Esophagus muscularis mucosa (tissue), 4 donors: Measurements from ENCODE around the gene DDX24. TPM values are rescaled to one million over a fixed set of nuclear protein-coding genes. Genes with fewer than 3 reads are reported as not detected.

ENCODE experiments used
- DNase-seq: peaks from one replicate; pipeline ENCODE4 v3.0.0-alpha.2; 2017; ENCODE audit errors: extremely low spot score
- H3K27ac ChIP-seq, 4 donors: fragments of 200-600 bp; sonication (generic); replicated peaks in 1 of 4; 1 replicate in 3 of 4; 2 replicates in 1 of 4; pipeline ENCODE4 v1.5.1; 2016 to 2019; ENCODE audit warnings: mild to moderate bottlenecking in 1 of 4
- H3K27me3 ChIP-seq, 4 donors: fragments of 200-600 bp; sonication (generic); one replicate each; pipeline versions ENCODE4 v1.5.1 to v1.6.0; 2016 to 2019
- H3K36me3 ChIP-seq, 4 donors: fragments of 200-600 bp; sonication (generic); one replicate each; pipeline ENCODE4 v1.5.1; 2016 to 2019
- H3K4me1 ChIP-seq, 4 donors: fragments of 200-600 bp; sonication (generic); one replicate each; pipeline ENCODE4 v1.5.1; 2016 to 2019
- H3K4me3 ChIP-seq, 4 donors: fragments of 200-600 bp; sonication (generic); 1 replicate in 2 of 4; 2 replicates in 2 of 4; pipeline ENCODE4 v1.5.1; 2016 to 2019; ENCODE audit warnings: mild to moderate bottlenecking in 4 of 4, moderate library complexity in 1 of 4
- H3K9me3 ChIP-seq, 4 donors: fragments of 200-600 bp; sonication (generic); 1 replicate in 3 of 4; 2 replicates in 1 of 4; pipeline ENCODE4 v1.5.1; 2016 to 2019
- EP300 ChIP-seq: sonication (generic); formaldehyde crosslinking; IDR thresholded peaks from one replicate; pipeline ENCODE4 v1.6.1; 2017; ENCODE audit warnings: antibody characterized with exemption
- POLR2A ChIP-seq: fragments of 450-650 bp; IDR thresholded peaks from one replicate; pipeline ENCODE4 v1.6.1; 2017; ENCODE audit warnings: antibody characterized with exemption, moderate library complexity, mild to moderate bottlenecking, low read depth
- POLR2AphosphoS5 ChIP-seq, 2 donors: sonication (generic); formaldehyde crosslinking; IDR thresholded peaks; one replicate each; pipeline ENCODE4 v1.6.1; 2017; ENCODE audit warnings: antibody characterized with exemption in 2 of 2
- WGBS: methylation state at CpG from one replicate; pipeline ENCODE4 v1.1.5; 2018; 5-methylcytosine and 5-hydroxymethylcytosine counted together
- intact Hi-C: fragments of 100-400 bp; cut with DNase I; formaldehyde crosslinking; loops from one replicate; pipeline ENCODE4 v1.15.1; 2023
- total RNA-seq, 4 donors: library from RNA; depleted of rRNA; stranded (reverse); fragments of >200 nt; gene quantifications; one replicate each; pipeline versions ENCODE4 v1.1.0 to v1.2.1, GENCODE V29; 2016
- TF ChIP-seq, protein P1 (sequence below), 3 experiments: fragments of 200-600 bp in 2 of 3; fragments of 450-650 bp in 1 of 3; sonication (generic) in 2 of 3; IDR thresholded peaks; one replicate each; pipeline ENCODE4 v1.5.1; 2017 to 2019; ENCODE audit warnings: antibody characterized with exemption in 3 of 3, mild to moderate bottlenecking in 2 of 3, moderate library complexity in 1 of 3

The DDX24 gene
- total RNA-seq, 4 donors from 2014 or later: 142 to 215 (median 176) TPM

DNA sequence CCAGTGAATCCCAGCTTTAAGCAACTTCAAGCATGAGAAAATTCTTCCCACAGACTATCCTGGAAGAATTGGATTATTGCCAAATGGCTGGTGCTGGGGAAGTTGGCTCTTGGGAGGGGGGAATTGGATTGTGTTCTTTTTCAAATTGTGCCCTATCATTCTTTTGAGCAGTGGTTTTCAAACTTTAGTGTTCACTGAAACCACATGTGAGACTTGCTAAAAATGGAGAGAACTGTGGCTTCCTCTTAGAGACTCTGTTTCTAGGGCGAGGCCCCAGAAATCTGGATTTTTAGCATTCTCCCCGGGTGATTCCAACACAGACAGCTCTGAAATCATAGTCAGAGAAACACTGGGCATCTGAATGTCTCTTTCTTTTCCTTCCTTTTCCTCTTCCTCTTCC is 69.2 kb downstream of the DDX24 start:
- no peaks in the 10 kb centered on the region for H3K36me3 ChIP-seq
- H3K4me3 ChIP-seq: no peak overlapping the region
- H3K4me1 ChIP-seq: peaks cover 0 to 11% (median 6%) of the 10 kb centered on the region in 4 donors
- no peak for DNase-seq
- intact Hi-C loops: no loop called here
- H3K9me3 ChIP-seq: no peaks in the 10 kb centered on the region
- 42% methylated on average over 2 of the region's 2 CpGs for WGBS
- H3K27ac ChIP-seq: no peak overlapping the region
- H3K27me3 ChIP-seq: no peaks in the 10 kb centered on the region
- TF ChIP-seq EP300: no peak
- TF ChIP-seq, protein P1, sequence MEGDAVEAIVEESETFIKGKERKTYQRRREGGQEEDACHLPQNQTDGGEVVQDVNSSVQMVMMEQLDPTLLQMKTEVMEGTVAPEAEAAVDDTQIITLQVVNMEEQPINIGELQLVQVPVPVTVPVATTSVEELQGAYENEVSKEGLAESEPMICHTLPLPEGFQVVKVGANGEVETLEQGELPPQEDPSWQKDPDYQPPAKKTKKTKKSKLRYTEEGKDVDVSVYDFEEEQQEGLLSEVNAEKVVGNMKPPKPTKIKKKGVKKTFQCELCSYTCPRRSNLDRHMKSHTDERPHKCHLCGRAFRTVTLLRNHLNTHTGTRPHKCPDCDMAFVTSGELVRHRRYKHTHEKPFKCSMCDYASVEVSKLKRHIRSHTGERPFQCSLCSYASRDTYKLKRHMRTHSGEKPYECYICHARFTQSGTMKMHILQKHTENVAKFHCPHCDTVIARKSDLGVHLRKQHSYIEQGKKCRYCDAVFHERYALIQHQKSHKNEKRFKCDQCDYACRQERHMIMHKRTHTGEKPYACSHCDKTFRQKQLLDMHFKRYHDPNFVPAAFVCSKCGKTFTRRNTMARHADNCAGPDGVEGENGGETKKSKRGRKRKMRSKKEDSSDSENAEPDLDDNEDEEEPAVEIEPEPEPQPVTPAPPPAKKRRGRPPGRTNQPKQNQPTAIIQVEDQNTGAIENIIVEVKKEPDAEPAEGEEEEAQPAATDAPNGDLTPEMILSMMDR (IDR thresholded peaks at IDR 0.05): no peak
- no peak for TF ChIP-seq POLR2AphosphoS5 (IDR thresholded peaks at IDR 0.05)
- TF ChIP-seq POLR2A: no peak

DNA sequence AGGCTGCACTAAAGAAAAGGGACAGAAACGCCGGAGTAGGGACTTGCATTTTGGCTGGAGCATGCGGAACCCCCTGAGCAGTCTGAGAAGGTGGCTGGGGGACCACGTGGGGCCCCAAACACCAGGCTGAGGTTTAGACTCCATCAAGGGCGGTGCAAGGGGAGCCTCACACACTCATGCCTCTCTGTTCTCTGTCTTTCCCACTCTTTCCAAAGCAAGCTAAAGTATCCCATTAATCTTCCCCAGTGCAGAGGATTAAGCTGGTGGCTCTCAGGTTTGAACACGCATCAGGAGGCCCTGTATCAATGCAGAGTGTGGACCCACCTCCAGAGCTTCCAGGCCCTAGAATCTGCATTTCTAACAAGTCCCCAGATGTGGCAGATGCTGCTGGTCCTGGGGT is 70.4 kb downstream of the DDX24 start:
- no peaks in the 10 kb centered on the region for H3K9me3 ChIP-seq
- no peaks in the 10 kb centered on the region for H3K36me3 ChIP-seq
- no peak overlapping the region for H3K27ac ChIP-seq
- intact Hi-C loops: no loop called here
- no peaks in the 10 kb centered on the region for H3K27me3 ChIP-seq
- WGBS: 85% methylated on average over 6 of the region's 6 CpGs
- DNase-seq: no peak
- H3K4me3 ChIP-seq: no peak overlapping the region
- H3K4me1 ChIP-seq: peaks cover 0 to 11% (median 6%) of the 10 kb centered on the region in 4 donors
- TF ChIP-seq POLR2A (no peak), POLR2AphosphoS5 (IDR thresholded peaks at IDR 0.05) (no peak), EP300 (no peak)
- TF ChIP-seq, protein P1 (IDR thresholded peaks at IDR 0.05): no peak

DNA sequence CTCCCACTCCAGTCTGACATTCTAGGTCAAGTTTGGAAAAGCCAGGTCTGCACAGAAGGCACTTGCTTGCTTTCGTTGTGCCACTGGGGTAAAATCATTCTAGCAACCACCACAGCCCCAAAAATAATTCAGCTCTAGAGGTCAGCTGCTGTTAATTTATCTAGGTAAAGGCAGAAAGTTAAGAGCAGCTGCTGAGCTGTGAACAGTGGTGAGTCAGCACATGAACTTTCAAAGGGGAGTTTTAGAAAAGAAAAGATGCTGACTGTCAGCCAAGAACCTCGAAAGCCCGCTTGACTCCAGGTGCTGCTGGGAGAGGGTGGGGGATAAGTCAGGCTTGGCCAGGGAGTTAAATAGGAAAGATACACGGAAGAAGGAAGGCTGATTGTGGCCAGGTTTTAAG is 71.2 kb downstream of the DDX24 start:
- TF ChIP-seq EP300 (no peak), POLR2AphosphoS5 (IDR thresholded peaks at IDR 0.05) (no peak), POLR2A (no peak)
- TF ChIP-seq, protein P1 (IDR thresholded peaks at IDR 0.05): no peak
- Histone ChIP-seq H3K36me3 (no peaks in the 10 kb centered on the region), H3K27me3 (no peaks in the 10 kb centered on the region), H3K4me1 (peaks cover 0 to 11% (median 6%) of the 10 kb centered on the region in 4 donors), H3K9me3 (no peaks in the 10 kb centered on the region), H3K27ac (no peak overlapping the region), H3K4me3 (no peak overlapping the region)
- intact Hi-C loops: no loop called here
- DNase-seq: no peak
- WGBS: 33% methylated on average over 4 of the region's 4 CpGs

DNA sequence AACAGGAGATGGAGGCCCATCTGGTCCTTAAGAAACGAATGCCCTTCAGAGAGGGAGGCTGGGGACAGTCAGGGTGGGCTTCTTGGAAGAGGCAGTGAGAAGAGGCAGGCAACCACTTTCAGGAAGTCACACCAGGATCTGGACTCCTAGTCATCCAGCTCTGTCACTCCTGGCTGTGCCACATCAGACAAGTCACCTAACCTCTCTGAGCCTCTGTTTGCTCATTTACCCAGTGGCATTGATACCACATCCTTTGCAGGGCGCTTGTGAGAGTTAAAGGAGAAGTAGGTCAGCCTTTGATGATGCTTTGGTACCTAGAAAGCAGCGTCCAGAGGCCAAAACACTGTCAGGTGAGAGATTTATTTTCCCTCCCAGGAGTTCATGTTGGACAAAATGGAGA is 72.8 kb downstream of the DDX24 start:
- DNase-seq: no peak
- intact Hi-C loops: no loop called here
- H3K36me3 ChIP-seq: no peaks in the 10 kb centered on the region
- H3K4me1 ChIP-seq: peaks cover 0 to 11% (median 6%) of the 10 kb centered on the region in 4 donors
- H3K27ac ChIP-seq: no peak overlapping the region
- H3K9me3 ChIP-seq: no peaks in the 10 kb centered on the region
- TF ChIP-seq EP300 (no peak), POLR2A (no peak), POLR2AphosphoS5 (IDR thresholded peaks at IDR 0.05) (no peak)
- TF ChIP-seq, protein P1 (IDR thresholded peaks at IDR 0.05): no peak
- no peaks in the 10 kb centered on the region for H3K27me3 ChIP-seq
- WGBS: 81% methylated on average over 3 of the region's 3 CpGs
- no peak overlapping the region for H3K4me3 ChIP-seq
